HL-60 (cell line): ENCODE results near the gene ALDH3A2.
A peak's percentile ranks its signal among the peaks of the same experiment; 100 is the strongest.

Experiments
- DNase-seq, 2 experiments: peaks; one replicate each; pipeline ENCODE4 v3.0.0-alpha.2; 2010 to 2020; ENCODE audit warnings: low read depth in 1 of 2, low spot score in 1 of 2
- H3K27ac ChIP-seq: fragments of 250-450 bp; sonication (Bioruptor Pico); replicated peaks from 2 replicates; pipeline ENCODE4 v1.5.1; 2020; ENCODE audit warnings: mild to moderate bottlenecking, moderate library complexity
- H3K27me3 ChIP-seq: fragments of 250-450 bp; sonication (Bioruptor Pico); 2 replicates; pipeline ENCODE4 v1.5.1; 2021; ENCODE audit warnings: mild to moderate bottlenecking, moderate library complexity; ENCODE audit not compliant: insufficient read depth, poor library complexity, severe bottlenecking
- H3K4me3 ChIP-seq: replicated peaks from 2 replicates; pipeline ENCODE4 v1.5.1; 2011; ENCODE audit warnings: mild to moderate bottlenecking, control low read depth, low read length; ENCODE audit not compliant: insufficient read depth
- GABPA ChIP-seq: IDR thresholded peaks from 2 replicates; pipeline ENCODE4 v1.6.1; 2012; ENCODE audit warnings: low read depth
- POLR2AphosphoS5 ChIP-seq: IDR thresholded peaks from 2 replicates; pipeline ENCODE4 v1.6.1; 2012; ENCODE audit warnings: low read depth
- SPI1 ChIP-seq: IDR thresholded peaks from 2 replicates; pipeline ENCODE4 v1.6.1; 2012; ENCODE audit warnings: low read depth, mild to moderate bottlenecking, borderline replicate concordance
- TF ChIP-seq, protein P1 (sequence below): IDR thresholded peaks from 2 replicates; pipeline ENCODE4 v1.6.1; 2012; ENCODE audit warnings: low read depth; ENCODE audit not compliant: insufficient replicate concordance
- TF ChIP-seq, protein P2 (sequence below): IDR thresholded peaks from one replicate; pipeline ENCODE4 v1.5.1; 2011; ENCODE audit warnings: low read length, control low read depth, inconsistent platforms; ENCODE audit not compliant: insufficient read depth

Gene ALDH3A2

DNA sequence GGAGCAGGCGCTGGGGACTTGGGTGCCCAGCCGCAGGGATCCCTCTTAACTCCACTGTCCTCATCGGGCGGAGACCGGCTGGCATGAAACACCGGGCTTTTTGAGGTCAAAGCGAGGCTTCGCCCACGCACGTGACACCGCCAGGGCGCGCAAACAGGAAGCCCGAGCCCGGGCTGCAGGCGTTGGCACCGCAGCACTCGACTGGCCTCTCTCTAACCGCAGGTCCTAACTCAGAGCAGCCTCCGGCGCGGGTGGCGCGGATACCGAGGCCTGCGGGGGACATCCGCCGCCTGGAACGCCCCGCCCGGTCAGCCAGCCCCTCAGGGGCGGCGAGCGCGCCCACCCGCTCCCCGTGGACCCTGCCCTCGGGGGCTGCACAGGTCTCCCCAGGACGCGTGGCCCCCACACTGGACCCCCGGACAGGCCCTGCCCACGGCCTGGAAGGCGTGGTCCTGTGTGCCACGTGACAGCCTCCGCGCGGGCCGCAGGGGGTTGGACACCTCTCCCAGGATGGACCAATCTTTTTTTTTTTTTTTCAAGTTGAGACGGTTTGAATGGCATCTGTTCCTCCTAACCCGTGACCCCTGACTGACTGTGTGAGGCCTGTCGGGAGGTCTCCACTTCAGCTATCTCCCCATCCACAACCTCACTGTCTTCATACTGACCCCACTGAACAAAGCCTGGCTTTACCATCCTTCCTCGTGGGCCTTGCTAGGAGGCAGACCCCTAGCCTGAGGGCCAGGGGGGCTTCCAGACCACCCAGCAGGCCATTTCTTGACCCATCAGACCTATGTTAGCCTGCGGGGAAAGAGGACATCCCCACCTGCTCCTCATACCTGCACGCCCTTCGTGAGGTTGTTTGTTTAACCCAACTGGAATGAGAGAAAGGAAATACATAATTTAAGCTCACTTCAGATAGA, 76.2 kb downstream of the ALDH3A2 start:
- TF ChIP-seq POLR2AphosphoS5 (peak; percentile 46; the same call in 1 of the 2 replicates), SPI1 (peak; percentile 19; the same call in 1 of the 2 replicates)
- TF ChIP-seq, protein P1, sequence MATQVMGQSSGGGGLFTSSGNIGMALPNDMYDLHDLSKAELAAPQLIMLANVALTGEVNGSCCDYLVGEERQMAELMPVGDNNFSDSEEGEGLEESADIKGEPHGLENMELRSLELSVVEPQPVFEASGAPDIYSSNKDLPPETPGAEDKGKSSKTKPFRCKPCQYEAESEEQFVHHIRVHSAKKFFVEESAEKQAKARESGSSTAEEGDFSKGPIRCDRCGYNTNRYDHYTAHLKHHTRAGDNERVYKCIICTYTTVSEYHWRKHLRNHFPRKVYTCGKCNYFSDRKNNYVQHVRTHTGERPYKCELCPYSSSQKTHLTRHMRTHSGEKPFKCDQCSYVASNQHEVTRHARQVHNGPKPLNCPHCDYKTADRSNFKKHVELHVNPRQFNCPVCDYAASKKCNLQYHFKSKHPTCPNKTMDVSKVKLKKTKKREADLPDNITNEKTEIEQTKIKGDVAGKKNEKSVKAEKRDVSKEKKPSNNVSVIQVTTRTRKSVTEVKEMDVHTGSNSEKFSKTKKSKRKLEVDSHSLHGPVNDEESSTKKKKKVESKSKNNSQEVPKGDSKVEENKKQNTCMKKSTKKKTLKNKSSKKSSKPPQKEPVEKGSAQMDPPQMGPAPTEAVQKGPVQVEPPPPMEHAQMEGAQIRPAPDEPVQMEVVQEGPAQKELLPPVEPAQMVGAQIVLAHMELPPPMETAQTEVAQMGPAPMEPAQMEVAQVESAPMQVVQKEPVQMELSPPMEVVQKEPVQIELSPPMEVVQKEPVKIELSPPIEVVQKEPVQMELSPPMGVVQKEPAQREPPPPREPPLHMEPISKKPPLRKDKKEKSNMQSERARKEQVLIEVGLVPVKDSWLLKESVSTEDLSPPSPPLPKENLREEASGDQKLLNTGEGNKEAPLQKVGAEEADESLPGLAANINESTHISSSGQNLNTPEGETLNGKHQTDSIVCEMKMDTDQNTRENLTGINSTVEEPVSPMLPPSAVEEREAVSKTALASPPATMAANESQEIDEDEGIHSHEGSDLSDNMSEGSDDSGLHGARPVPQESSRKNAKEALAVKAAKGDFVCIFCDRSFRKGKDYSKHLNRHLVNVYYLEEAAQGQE: no peak
- peak overlapping the region; percentile 23; the same call in 1 of the 2 replicates for H3K4me3 ChIP-seq
- H3K27me3 ChIP-seq: no peaks in the 10 kb centered on the region
- H3K27ac ChIP-seq: peak overlapping the region; percentile 74
- peak; percentile 57 to 78 for DNase-seq

DNA sequence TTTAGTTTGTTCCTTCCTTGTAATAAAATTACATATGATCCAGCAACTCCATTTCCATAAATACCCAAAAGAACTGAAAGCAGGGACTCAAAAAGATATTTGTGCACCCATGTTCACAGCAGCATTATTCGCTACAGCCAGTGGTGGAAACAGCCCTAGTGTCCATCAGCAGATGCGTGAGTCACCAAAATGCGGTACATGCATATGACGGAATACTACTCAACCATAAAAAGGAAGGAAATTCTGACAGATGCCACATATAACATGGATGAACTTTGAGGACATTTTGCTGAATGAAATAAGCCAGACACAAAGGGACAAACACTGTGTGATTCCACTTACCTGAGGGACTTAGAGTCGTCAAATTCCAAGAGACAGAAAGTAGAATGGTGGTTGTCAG, 76.9 kb downstream of the ALDH3A2 start:
- no peak for DNase-seq
- no peak overlapping the region for H3K4me3 ChIP-seq
- H3K27me3 ChIP-seq: no peaks in the 10 kb centered on the region
- TF ChIP-seq GABPA (no peak), POLR2AphosphoS5 (no peak), SPI1 (no peak)
- TF ChIP-seq, protein P2, sequence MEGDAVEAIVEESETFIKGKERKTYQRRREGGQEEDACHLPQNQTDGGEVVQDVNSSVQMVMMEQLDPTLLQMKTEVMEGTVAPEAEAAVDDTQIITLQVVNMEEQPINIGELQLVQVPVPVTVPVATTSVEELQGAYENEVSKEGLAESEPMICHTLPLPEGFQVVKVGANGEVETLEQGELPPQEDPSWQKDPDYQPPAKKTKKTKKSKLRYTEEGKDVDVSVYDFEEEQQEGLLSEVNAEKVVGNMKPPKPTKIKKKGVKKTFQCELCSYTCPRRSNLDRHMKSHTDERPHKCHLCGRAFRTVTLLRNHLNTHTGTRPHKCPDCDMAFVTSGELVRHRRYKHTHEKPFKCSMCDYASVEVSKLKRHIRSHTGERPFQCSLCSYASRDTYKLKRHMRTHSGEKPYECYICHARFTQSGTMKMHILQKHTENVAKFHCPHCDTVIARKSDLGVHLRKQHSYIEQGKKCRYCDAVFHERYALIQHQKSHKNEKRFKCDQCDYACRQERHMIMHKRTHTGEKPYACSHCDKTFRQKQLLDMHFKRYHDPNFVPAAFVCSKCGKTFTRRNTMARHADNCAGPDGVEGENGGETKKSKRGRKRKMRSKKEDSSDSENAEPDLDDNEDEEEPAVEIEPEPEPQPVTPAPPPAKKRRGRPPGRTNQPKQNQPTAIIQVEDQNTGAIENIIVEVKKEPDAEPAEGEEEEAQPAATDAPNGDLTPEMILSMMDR: no peak
- TF ChIP-seq, protein P1: no peak
- peak overlapping the region; percentile 74 for H3K27ac ChIP-seq

DNA sequence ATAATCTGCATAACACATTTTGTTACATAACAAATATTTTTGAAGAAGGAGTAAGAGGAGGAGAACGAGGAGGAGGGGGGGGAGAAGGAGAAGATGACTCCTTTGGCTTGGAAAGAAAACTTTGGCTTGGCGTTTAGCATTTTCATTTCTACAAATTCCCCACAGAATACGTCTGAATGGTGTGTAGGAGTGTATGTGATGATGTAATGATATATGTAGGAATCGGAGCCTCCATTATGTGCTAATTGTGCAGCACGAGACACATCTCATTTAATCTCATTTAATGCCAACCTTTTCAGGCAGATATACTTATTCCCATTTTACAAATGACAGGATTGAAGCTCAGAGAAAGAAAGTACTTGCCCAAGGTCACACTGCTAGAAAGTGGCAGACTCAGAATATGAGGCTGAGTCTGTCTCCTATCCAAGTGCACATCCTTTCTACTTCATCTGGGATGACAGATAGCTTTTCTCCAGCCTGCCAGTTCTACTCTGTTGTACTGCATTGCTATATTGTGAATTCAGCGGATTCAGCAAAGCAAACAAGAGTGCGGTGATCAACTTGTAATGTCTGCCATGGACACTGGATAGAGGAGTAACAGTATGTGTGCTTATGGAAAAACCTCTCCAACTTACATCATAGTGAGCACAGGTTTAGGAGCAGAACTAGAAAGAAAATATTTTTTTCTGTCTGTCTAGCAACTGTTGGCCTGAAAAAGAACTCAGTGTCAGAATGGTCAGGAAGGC, 78.3 kb downstream of the ALDH3A2 start:
- TF ChIP-seq, protein P1: no peak
- no peak for DNase-seq
- no peak overlapping the region for H3K4me3 ChIP-seq
- peak overlapping the region; percentile 68 for H3K27ac ChIP-seq
- H3K27me3 ChIP-seq: no peaks in the 10 kb centered on the region
